Stimulated activated CD8-positive, alpha-beta memory T cell treated with anti-CD3 and anti-CD28 coated beads, Interleukin-7, amount 100 ng/mL, for 1 hour (primary cell): Measurements from ENCODE around the gene PTPN12.
"Not testable (repeated sequence)": the region's sequence is repeated elsewhere in the genome, so short reads cannot be mapped to it uniquely, and the experiment has no call there.

Experiments
- DNase-seq, 2 donors: peaks; one replicate each; pipeline ENCODE4 v3.0.0-alpha.2; 2020; ENCODE audit warnings: low read depth in 2 of 2

The PTPN12 gene

DNA sequence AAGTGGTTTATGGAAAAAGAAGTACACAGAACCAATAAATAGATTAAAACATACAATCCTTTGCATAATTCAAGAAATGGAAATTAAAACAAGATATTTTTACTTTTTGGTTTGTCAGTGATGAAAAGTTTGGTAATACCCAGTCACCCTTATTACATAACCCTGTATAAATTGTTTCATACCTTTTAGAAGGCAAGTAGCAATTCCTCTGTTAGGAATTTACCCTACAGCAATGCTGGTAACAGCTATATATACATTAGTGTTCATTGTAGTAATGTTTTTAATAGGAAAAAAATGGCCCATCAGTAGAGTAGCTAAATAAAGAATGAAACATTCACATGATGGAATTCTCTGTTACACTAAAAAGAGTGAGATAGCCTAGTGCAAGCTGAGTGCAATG lies 42.7 kb downstream of the PTPN12 start:
- DNase-seq, result no peak

DNA sequence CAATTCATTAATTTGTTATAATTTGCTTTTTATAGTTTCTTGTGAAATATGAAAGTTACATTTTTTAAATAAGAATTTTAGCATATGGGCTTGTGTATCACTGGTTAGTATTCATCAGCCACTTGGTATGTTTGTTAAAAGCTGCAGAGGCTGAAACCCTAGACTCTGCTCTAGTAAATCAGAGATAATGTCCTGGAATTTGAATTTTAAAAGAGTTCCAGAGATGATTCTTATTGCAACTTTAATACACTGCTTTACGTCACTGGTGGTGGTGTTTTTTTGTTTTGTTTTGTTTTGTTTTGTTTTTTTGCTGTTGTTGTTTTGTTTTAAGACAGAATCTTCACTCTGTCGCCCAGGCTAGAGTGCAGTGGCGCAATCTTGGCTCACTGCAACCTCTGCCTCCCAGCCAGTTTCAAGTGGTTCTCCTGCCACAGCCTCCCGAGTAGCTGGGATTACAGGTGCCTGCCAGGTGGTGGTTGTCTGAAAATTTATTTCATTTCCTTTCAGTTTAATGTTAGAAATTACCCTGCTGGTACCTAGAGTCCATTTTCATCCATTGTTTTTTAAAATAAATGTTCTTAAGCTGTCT lies 43.8 kb downstream of the PTPN12 start:
- DNase-seq, result no peak

DNA sequence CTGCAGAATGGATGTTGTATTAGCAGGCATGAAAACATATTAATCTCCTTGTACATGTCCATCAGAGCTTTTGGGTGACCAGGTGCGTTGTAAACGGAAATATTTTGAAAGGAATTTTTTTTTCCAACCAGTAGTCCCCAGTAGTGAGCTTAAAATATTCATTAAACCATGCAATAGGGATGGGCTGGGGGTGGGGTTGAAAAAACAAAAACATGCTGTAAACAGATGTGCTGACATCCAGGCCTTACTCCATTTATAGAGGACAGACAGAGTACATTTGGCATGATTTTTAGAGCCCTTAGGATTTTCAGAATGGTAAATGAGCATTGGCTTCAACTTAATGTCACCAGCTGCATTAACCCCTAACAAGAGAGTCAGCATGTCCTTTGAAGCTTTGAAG lies 50.2 kb downstream of the PTPN12 start:
- DNase-seq, result no peak

DNA sequence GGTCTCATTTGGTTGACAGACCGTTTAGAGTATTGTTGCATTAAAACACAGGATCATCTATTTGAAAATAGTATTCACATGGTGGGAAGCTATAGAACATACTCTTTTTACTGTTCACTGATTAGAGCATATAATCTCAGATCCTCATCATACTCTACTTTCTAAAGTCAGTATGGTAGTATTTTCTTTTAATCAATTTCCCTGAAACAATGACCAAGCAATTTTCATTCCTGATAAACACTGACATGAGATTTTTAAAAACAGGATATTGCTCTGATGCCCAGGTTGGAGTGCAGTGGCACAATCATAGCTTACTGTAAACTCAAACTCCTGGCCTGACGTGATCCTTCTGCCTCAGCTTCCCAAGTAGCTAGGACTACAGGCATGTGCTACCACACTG lies 63.9 kb downstream of the PTPN12 start:
- no peak for DNase-seq

DNA sequence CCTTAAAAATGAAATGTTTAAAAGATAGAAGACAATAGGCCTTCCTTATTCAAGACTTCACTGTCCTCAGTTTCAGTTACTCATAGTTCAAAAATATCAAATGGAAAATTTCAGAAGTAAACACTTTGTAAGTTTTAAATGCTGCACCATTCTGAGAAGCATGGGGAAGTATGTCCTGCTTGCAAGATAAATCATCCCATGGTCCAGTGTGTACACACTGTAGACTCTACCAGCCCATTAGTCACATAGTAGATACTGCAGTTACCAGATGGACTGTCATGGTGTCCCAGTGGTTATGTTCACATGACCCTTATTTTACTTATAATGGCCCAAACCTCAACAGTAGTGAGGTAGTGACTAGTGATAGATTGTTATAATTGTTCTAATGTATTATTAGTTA lies 69.5 kb downstream of the PTPN12 start:
- DNase-seq, result no peak

DNA sequence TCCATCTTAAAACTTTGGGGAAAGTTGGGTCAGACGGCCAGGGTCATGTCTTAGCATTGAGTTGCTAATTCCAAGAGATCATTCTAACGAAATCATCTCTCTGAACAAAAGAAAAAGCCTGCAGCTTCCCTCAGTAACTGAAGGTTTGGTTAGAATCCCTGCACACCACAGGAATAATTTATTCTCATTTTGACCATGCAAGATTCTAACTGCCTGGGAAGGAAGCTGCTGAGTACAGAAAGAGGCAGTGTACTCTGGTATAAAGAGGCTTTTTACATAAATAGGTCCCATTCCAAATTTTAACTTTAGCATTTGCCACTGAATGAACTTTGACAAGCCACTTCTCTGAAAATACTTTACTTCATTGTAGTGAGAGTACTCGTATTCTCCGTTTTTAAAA lies 82.2 kb downstream of the PTPN12 start:
- DNase-seq, result no peak

DNA sequence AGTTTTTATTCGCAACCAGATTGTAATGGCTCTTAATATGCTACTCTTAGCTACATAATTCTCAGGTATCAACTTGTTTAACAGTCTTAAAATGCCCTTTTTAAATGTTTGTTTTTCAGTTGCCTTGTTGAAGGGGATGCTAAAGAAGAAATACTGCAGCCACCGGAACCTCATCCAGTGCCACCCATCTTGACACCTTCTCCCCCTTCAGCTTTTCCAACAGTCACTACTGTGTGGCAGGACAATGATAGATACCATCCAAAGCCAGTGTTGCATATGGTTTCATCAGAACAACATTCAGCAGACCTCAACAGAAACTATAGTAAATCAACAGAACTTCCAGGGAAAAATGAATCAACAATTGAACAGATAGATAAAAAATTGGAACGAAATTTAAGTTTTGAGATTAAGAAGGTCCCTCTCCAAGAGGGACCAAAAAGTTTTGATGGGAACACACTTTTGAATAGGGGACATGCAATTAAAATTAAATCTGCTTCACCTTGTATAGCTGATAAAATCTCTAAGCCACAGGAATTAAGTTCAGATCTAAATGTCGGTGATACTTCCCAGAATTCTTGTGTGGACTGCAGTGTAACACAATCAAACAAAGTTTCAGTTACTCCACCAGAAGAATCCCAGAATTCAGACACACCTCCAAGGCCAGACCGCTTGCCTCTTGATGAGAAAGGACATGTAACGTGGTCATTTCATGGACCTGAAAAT lies 89.7 kb downstream of the PTPN12 start:
- DNase-seq, result no peak

DNA sequence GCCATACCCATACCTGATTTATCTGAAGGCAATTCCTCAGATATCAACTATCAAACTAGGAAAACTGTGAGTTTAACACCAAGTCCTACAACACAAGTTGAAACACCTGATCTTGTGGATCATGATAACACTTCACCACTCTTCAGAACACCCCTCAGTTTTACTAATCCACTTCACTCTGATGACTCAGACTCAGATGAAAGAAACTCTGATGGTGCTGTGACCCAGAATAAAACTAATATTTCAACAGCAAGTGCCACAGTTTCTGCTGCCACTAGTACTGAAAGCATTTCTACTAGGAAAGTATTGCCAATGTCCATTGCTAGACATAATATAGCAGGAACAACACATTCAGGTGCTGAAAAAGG lies 90.2 kb downstream of the PTPN12 start:
- DNase-seq, result no peak

DNA sequence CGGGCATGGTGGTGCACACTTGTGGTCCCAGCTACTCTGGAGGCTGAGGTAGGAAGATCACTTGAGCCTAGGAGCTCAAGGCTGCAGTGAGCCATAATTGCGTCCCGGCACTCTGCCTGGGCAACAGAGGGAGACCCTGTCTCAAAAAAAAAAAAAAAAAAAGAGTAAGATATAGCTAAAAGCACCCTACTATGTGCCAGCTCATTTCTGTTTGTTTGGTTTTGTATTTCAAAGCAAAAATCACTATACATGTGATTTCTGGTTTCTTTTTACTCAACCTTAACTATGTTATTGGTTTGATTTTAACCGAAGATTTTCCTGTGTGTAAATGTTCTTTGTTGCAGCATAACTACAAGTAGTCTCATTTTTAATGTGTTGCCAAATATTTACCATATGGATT lies 92.7 kb downstream of the PTPN12 start:
- DNase-seq, result no peak

DNA sequence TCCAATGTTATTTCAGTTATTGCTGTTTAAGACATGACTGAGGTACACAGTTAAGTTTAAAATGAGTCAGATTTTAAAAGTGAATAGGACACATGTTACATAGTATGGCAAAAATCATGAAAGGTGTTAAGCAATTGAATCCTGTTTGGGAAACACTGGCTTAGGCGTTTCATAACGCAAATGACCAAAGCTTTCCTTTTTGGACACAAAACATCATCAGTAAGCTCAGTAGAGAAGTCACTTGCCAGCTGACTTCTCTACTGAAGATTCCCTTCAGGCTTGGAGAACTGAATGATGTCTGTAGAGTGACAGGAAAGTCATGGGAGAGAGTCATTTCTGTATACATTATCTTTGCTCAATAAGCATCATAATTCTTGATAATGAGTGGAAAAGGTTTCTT lies 94.7 kb downstream of the PTPN12 start:
- no peak for DNase-seq

DNA sequence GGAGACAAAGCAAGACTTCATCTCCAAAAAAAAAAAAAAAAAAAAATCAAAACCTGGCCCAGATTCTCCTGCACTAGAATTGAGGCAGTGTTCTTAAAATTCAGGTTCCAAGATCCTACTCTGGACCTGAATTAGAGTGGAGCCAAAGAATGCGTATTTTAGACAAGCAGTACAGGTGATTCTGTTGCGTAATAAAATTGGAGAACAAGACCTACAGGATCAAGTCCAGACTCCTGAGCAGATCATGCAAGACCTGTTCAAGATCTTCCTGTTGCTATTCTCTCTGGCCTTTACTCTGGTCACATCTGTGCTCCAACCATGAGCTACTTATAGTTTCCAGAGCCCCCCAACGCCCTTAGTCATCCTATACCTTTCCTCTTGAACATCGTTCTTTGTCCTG lies 107.7 kb downstream of the PTPN12 start:
- DNase-seq, result no peak

DNA sequence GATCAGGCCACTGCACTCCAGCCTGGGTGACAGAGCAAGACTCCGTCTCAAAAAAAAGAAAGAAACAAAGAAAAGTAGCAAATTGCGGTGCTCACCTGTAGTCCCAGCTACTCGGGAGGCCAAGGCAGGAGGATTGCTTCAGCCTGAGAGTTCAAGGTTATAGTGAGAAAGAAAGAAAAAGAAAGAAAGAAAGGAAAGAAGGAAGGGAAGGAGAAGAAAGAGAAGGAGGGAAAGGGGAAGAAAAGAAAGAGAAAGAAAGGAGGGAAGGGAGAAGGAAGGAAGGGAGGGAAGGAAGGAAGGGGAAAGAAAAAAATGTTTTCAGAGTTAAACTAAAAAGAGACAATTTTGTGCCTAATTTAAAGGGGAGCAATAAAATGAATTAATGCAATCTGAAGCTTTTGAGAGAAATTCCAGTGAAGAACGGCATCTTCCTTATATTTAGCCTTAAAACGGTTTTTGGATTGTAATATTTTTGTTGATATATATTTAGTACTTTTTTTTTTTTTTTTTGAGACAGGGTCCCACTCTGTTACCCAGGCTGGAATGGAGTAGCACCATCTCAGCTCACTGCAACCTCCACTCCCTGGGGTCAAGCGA lies 111.7 kb downstream of the PTPN12 start:
- no peak for DNase-seq

DNA sequence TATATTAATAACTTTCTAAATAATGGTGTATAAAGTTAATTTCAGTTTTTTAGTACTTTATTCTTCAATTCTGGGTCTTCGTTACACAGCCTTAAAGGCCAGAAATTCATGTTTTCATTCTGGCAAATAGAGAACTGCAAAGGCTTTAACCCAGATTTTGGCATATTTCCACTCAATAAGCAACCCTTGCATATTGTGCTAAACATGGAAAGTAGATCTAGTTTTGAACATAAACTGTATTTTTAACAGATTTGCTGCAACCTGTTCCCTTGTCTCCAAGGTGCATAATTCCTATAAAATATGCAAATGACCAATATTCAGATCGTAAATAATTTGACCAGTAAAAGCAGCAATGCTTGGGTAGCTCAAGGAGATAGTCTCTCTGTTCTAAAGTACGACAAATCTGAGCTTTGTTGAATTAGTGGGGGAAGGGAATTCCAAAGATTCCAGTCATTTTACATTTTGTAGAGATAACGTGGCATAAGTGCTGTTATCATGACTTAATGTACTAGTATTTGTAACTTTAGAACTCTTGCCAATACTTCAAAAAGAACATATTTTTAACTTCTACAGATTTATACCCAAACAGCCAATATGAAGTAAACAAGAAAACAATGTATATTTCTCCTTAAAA lies 112.7 kb downstream of the PTPN12 start:
- DNase-seq, result no peak

DNA sequence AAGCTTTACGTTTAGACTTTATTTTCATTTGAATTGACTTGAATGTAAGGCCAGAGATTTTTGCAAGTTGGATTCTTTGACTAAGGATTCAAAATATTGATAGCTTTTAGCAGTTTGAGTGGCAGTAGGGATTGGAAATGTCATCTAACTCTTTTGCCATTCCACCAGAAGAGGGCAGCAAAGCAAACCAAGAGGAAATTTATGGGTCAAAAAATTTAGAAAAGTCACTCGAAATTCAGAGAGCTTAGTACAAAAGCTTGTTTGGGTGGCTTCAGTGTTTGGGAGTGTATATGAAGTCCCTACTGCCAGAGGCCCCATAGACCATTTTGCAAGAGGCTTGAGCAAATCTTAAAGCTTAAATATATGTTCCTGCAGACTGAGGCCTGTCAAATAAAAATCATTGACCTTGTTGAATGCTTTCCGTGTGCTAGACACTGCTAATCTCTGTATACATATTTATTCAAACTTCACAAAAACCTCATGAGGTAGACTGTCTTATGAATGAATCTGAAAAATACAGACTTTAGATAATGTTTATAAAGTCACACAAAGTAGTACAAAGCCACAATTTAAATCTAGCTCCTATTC lies 114.6 kb downstream of the PTPN12 start:
- DNase-seq, result no peak

DNA sequence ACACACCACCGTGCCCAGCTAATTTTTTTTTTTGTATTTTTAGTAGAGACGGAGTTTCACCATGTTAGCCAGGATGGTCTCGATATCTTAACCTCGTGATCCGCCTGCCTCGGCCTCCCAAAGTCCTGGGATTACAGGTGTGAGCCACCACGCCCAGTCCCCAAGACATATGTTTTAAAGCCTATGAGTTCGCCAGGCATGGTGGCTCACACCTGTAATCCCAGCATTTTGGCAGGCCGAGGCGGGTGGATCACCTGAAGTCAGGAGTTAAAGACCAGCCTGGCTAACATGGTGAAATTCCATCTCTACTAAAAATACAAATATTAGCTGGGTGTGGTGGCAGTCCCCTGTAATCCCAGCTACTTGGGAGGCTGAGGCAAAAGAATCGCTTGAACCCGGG lies 115.7 kb downstream of the PTPN12 start:
- not testable (repeated sequence) for DNase-seq

DNA sequence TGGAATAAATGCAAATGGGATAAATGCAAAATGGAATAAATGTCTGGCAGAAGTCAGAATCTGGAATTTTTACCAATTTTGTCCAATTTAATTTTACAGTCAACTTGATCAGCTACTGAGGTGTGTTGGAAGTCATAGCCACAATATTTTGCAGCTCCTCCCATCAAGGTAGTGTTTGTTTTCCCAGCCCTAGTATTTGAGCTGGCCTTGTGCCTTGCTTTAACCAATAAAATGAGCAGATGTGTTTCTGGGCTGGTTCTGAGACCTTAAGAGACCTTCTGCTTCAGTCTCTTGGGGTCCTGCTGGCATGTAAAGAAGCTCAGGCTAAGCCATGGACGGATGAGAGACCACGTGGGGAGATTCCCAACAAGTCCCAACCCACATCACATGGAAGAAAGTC lies 116.5 kb downstream of the PTPN12 start:
- DNase-seq, result no peak

DNA sequence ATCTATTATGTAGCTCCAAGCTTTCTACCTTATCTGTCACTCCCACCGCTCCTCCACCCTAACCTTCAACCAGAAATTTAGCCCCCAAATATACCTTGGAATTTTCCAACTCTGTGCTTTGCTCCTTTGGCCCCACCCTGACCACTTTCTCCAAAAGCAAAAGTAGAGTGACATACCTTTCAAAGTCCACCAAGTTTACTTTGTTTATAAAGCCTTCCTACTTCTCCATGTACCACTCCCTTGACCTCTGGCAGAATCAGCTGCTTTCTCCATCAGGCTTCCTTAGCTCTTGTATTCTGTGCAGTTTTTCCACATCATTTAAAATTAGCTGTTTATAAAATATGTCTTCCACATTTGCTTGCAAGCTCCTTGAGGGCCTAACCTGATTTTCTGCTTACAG lies 118.3 kb downstream of the PTPN12 start:
- no peak for DNase-seq

DNA sequence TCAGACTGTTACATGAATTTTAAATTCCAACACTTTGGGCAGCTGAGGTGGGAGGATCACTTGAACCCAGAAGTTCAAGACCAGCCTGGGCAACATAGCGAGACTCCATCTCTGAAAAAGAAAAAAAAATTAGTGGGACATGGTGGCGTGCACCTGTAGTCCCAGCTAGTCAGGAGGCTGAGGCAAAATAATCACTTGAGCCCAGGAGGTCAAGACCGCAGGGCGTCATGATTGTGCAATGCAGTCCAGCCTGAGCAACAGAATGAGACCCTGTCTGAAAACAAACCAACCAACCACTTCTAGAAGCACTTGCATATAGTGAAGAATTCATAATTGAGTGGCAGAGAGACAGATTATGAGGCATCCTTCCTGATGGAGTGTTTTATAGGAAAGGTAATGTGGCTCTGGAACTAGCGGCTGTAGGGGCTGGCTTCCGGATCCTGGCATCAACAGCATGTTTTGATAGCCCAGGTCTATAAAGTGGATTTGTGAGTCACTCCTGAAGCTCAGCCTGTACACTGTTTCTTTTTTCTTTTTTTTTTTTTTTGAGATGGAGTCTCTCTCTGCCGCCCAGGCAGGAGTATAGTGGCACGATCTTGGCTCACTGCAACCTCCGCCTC lies 118.9 kb downstream of the PTPN12 start:
- no peak for DNase-seq

DNA sequence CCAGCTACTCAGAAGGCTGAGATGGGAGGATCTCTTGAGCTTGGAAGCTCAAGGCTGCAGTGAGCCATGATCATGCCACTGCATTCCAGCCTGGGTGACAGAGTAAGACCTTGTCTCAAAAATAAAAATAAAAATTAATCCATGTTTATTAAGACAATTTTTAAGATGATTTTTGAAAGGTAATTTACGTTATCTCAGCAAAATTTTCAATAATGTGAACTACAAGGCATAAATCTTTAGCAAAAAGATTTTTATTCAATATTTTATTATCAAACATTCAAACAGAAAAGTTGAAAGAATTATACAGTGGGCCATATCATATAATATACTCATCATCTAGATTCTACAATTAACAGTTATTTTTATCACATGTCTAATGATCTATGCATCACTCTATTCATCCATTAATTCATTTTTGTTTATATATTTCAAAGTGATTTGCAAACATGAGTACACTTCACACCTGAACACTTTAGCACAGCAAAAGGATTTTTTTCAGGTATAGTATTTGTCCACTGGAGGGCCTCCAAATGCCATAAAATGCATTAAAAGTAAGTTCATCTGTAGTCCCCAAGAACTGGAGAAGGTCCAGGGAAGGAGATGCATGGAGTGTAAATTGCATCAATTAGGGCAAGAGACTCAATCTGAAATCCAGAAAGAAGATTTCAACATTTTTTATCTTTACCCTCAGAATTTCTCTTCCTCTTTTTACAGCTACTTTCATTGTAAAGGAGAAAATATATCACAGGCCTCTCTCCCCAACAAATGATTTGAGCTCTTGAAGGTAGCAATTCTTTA lies 120.5 kb downstream of the PTPN12 start:
- no peak for DNase-seq

DNA sequence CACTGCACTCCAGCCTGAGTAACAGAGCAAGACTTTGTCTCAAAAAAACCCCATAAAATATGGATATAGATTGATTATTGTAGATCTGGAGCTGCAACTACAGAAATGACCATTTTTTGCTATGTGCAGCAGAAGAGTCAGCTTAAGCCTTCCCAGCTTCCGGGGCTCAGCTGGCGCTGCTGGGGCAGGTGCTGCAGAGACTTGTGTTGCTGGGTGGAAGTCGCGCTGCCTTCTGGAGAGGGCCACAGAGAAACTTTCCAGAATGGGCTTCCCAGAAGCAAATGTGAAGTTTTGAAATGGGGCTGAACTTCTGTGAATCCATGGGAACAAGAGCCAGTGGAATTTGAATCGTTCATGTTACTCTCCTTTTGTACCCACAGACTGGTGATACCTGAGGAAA lies 121.8 kb downstream of the PTPN12 start:
- no peak for DNase-seq

DNA sequence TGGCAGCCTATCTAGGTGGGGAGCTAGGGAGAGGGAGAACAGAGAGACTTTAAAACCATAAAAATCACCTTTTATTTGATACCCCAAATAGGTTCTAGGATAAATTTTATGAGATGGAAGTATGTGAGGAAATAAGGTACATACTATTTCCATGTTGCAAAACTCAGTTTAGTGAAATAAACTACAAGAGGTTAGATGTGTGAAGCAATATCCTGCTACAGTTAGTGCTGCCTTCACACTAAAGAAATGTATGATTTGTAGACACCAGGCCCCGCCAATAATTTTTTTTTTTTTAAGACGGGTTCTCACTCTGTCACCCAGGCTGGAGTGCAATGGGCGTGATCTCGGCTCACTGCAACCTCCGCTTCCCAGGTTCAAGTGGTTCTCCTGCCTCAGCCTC lies 124.7 kb downstream of the PTPN12 start:
- no peak for DNase-seq

DNA sequence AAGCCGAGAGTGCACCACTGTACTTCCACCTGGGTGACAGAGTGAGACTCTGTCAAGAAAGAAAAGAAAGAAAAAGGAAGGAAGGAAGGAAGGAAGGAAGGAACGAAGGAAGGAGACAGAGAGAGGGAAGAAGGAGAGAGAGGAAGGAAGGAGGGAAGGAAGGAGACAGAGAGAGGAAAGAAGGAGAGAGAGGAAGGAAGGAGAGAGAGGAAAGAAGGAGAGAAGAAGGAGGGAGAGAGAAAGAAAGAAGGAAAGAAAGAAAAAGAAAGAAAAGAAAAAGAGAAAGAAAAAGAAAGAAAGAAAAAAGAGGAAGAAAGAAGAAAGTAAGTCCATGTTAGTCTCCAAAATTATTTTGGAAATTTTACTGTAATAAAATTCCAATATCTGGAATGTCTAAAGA lies 125.8 kb downstream of the PTPN12 start:
- DNase-seq, result no peak
